ENCODE data around the gene ETNPPL. TPM values are rescaled to one million over a fixed set of nuclear protein-coding genes. Genes with fewer than 3 reads are reported as not detected.

Gene ETNPPL
- total RNA-seq, 1 donor from 2014 or later = not detected

DNA sequence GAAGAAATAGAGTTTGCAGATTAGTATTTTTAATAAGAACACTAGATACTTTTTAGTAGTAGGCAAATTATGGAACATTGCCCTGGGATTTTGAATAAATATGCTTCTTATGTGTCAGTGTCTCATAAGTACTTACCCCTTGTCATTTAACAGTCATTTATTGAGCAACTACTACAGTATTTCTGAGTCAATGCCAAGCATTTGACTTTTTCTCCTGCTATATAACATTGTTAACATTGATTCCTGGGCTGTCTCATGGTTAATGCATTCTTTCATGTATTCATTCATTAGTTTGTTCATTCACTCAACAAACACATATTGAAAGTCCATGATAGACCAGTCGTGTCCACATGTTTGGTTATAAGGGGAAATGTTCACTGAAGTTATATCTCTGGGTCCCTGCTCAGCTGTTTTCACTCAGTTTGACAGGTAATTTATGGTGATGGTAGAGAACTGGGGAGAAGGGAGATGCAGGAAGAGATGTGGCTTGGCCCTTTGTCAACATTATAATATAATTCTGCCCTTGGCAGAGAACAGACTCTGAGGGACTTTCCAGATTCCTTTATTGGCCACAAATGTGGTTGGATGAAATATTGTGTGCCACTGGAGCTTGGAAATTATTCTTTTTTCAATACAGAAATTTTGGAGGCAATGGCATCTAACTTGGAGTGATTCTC lies 62.6 kb downstream of the ETNPPL start:
- no peak for DNase-seq (ENCODE audit: low spot score)

DNA sequence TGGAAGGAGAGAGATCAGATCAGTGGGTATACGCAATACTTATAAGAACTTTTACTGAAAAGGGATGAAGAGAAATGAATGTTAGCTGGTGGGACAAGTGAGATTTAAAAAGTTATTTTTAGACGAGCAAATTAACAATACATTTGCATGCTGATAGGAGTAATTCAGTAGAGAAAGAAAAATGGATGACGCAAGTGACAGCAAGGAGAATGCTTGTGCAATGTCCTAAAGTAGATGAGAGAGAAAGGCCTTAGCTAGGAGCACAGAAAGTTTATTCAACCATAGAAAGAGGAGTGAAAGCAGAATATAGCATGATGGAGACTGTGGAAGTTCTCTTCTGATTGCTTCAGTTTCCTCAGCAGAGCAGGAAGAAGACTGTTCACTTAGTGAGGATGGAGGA lies 66.7 kb downstream of the ETNPPL start:
- DNase-seq (ENCODE audit: low spot score) = no peak

DNA sequence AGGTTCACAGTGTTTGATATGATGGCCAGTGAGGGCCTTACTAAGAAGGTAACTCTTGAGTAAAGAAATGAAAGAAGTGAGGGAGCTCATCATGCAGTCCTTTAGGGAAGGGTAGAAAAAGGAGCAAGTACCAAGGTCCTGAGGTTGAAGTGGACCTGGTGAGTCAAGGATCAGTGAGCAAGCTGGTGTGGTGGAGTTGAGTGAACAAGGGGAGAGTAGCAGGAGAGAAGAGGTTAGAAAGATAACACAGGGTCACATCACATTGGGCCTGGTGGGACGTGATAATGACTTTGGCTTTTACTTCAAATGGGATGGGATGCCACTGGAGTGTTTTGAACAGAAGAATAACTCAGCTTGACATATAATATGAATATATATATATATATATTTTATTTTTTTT lies 67.8 kb downstream of the ETNPPL start:
- no peak for DNase-seq (ENCODE audit: low spot score)

DNA sequence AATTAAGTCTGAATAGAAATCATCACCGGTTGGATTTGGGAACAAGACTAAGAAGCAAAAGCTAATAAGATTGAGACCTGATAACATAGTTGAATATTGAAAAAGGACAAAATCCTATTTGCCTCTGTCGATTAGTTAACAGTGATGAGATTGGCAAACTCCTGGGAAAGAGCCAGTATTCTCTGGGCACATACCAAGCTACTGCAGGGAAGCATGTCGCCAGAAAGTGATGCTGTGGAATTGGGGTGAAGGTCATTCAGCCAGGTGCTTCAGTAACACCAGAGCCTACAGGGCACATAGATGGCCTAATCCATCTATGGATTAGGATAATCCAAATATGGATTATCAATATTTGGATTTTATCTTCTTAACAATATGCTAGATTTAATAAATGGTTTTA lies 68.4 kb downstream of the ETNPPL start:
- DNase-seq (ENCODE audit: low spot score) = no peak

DNA sequence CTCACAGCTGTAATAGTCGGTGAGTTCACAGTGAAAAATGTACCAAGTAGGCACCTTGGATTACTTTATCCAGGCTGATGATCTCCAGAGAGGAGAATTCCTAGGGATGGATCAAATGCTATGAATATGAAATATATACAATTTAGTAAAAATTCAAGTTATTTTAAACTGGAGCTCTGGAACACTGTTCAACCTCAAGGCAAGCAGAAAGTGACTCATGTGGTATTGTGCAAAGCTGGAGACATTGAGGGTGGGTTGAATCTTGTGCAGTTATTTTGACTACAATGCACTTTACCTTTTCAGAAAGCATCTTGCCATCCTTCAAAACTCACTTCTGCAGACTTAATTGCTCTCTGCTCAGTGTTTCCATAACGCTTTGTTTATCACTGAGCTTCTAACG lies 69.0 kb downstream of the ETNPPL start:
- no peak for DNase-seq (ENCODE audit: low spot score)

DNA sequence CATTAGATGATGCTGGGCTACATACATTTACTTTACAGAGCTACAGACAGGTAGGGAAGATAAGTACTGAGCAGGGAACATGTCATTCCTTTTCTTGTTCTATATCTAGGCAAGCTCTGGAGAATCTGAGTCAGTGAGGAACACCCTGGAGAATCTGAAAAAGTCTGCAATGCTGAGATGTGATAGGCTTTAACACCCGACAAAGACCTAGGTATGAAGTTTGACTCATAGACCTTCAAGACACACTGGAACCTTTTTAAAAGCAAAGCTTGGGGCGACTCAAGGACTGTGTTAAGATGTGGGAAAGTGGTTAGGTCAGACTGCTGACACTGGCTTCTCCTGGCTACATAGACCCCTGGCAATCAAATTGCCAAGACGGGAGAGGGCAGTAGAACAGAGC lies 69.6 kb downstream of the ETNPPL start:
- DNase-seq (ENCODE audit: low spot score) = no peak

Other genes with a start within 250 kb of the ETNPPL start
- 1,479 TPM for gene RPL34, start 142.5 kb downstream of the ETNPPL start, total RNA-seq
- 70.9 TPM for gene OSTC, start 112.5 kb downstream of the ETNPPL start, total RNA-seq

Measured in ureter (tissue), 1 donor.